Hepatic stellate cell (primary cell): Measurements from ENCODE around the gene GID4.

Experiments
- DNase-seq: peaks from one replicate; pipeline ENCODE4 v3.0.0; 2011; ENCODE audit warnings: low spot score

GID4 gene

GRCh38 chr17:18102640-18103039 is 63.4 kb downstream of the GID4 start:
- no peak for DNase-seq

GRCh38 chr17:18105027-18105426 is 65.8 kb downstream of the GID4 start:
- DNase-seq = no peak

- no peak for DNase-seq
Measured at GRCh38 chr17:18105595-18105994, 66.4 kb downstream of the GID4 start.

GRCh38 chr17:18106211-18106610 is 67.0 kb downstream of the GID4 start:
- DNase-seq = no peak

- DNase-seq = no peak
Measured at GRCh38 chr17:18107061-18107790, 68.0 kb downstream of the GID4 start.

GRCh38 chr17:18107971-18108370 is 68.8 kb downstream of the GID4 start:
- no peak for DNase-seq

- DNase-seq = no peak
Measured at GRCh38 chr17:18108401-18109312, 69.4 kb downstream of the GID4 start, which contains the start of gene MYO15A. Gene MYO15A, plus strand, starts transcription at chr17:18108756. Its CDS starts 10,045 bp downstream, at chr17:18118801.

- no peak for DNase-seq
Measured at GRCh38 chr17:18109935-18110485, 70.8 kb downstream of the GID4 start.

- no peak for DNase-seq
Measured at GRCh38 chr17:18110636-18111145, 71.5 kb downstream of the GID4 start.

GRCh38 chr17:18111330-18111971 is 72.2 kb downstream of the GID4 start:
- DNase-seq = no peak

GRCh38 chr17:18115517-18115916 is 76.3 kb downstream of the GID4 start:
- DNase-seq = no peak

- no peak for DNase-seq
Measured at GRCh38 chr17:18116078-18116477, 76.9 kb downstream of the GID4 start.

GRCh38 chr17:18117533-18117932 is 78.3 kb downstream of the GID4 start:
- DNase-seq = no peak
